ENCODE measurements around the gene IKZF3. TPM values are rescaled to one million over a fixed set of nuclear protein-coding genes. Genes with fewer than 3 reads are reported as not detected.
"Not testable (repeated sequence)": the region's sequence is repeated elsewhere in the genome, so short reads cannot be mapped to it uniquely, and the experiment has no call there.

IKZF3 gene
- total RNA-seq, 1 experiment from 2014 or later: not detected

DNA sequence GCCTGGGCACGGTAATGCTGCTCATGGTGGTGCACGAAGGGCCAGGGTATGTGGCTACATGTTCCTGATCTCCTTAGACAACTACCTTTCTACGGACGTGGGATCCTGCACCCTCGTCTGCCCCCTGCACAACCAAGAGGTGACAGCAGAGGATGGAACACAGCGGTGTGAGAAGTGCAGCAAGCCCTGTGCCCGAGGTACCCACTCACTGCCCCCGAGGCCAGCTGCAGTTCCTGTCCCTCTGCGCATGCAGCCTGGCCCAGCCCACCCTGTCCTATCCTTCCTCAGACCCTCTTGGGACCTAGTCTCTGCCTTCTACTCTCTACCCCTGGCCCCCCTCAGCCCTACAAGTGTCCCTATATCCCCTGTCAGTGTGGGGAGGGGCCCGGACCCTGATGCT is 152.3 kb downstream of the IKZF3 start:
- no peak overlapping the region for H2AFZ ChIP-seq (ENCODE audit: low read length)
- peaks cover 4% of the 10 kb centered on the region; the same call in 1 of the 2 replicates for H3K36me3 ChIP-seq (ENCODE audit: low read depth, low read length)
- no peaks in the 10 kb centered on the region for H3K9me2 ChIP-seq (replicated peaks; ENCODE audit: low read length)
- no peak overlapping the region for H3K27ac ChIP-seq (ENCODE audit: low read length)
- H3F3A ChIP-seq (ENCODE audit: low read length, unreplicated experiment): no peaks in the 10 kb centered on the region
- TF ChIP-seq, protein P1, sequence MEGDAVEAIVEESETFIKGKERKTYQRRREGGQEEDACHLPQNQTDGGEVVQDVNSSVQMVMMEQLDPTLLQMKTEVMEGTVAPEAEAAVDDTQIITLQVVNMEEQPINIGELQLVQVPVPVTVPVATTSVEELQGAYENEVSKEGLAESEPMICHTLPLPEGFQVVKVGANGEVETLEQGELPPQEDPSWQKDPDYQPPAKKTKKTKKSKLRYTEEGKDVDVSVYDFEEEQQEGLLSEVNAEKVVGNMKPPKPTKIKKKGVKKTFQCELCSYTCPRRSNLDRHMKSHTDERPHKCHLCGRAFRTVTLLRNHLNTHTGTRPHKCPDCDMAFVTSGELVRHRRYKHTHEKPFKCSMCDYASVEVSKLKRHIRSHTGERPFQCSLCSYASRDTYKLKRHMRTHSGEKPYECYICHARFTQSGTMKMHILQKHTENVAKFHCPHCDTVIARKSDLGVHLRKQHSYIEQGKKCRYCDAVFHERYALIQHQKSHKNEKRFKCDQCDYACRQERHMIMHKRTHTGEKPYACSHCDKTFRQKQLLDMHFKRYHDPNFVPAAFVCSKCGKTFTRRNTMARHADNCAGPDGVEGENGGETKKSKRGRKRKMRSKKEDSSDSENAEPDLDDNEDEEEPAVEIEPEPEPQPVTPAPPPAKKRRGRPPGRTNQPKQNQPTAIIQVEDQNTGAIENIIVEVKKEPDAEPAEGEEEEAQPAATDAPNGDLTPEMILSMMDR (conservative IDR thresholded peaks at IDR 0.05; ENCODE audit: low read depth, low read length): no peak
- TF ChIP-seq EZH2phosphoT487 (IDR thresholded peaks at IDR 0.05; ENCODE audit: borderline replicate concordance, low read length): no peak
- no peak for TF ChIP-seq EZH2 (IDR thresholded peaks at IDR 0.05; ENCODE audit: low read length, unreplicated experiment)
- H3K79me2 ChIP-seq (ENCODE audit: low read length): peaks cover 7% of the 10 kb centered on the region
- H3K27me3 ChIP-seq (ENCODE audit: low read length): no peaks in the 10 kb centered on the region
- no peak overlapping the region for H3K4me3 ChIP-seq (ENCODE audit: low read length)
- intact Hi-C loops (cut with micrococcal nuclease): no loop called here
- no TSS peak for BruUV-seq (replicated peaks)
- H3K4me1 ChIP-seq (ENCODE audit: insufficient read depth, low read length): peaks cover 6% of the 10 kb centered on the region
- DNase-seq: no peak
- CTCF ChIA-PET: no interaction called here
- POLR2A ChIA-PET (ENCODE audit: unreplicated experiment): no interaction called here
- ATAC-seq: no peak
- no peak overlapping the region for H3K9ac ChIP-seq (ENCODE audit: low read length)
- H3K4me2 ChIP-seq (ENCODE audit: low read length): no peak overlapping the region
- no peaks in the 10 kb centered on the region for H3K9me3 ChIP-seq (ENCODE audit: low read length)
- no peaks in the 10 kb centered on the region for H4K20me1 ChIP-seq (ENCODE audit: low read length)

DNA sequence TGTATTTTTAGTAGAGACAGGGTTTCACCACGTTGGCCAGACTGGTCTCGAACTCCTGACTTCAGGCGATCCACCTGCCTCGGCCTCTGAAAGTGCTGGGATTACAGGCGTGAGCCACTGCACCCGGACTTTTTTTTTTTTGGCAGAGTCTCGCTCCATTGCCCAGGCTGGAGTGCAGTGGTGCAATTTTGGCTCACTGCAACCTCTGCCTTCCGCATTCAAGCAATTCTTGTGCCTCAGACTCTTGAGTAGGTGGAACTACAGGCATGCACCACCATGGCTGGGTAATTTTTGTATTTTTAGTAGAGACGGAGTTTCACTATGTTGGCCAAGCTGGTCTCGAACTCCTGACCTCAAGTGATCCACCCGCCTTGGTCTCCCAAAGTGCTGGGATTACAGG is 153.0 kb downstream of the IKZF3 start:
- H2AFZ ChIP-seq (ENCODE audit: low read length); H3K27ac ChIP-seq (ENCODE audit: low read length); H3K9me3 ChIP-seq (ENCODE audit: low read length); H3F3A ChIP-seq (ENCODE audit: low read length, unreplicated experiment); BruUV-seq (replicated peaks); H4K20me1 ChIP-seq (ENCODE audit: low read length); H3K27me3 ChIP-seq (ENCODE audit: low read length); H3K4me2 ChIP-seq (ENCODE audit: low read length); H3K9ac ChIP-seq (ENCODE audit: low read length); DNase-seq; H3K4me3 ChIP-seq (ENCODE audit: low read length); POLR2A ChIA-PET (ENCODE audit: unreplicated experiment); H3K36me3 ChIP-seq (ENCODE audit: low read depth, low read length); intact Hi-C loops (cut with micrococcal nuclease); H3K9me2 ChIP-seq (replicated peaks; ENCODE audit: low read length); CTCF ChIA-PET; ATAC-seq: not testable (repeated sequence)
- H3K4me1 ChIP-seq (ENCODE audit: insufficient read depth, low read length): peaks cover 14% of the 10 kb centered on the region
- H3K79me2 ChIP-seq (ENCODE audit: low read length): peaks cover 14% of the 10 kb centered on the region

DNA sequence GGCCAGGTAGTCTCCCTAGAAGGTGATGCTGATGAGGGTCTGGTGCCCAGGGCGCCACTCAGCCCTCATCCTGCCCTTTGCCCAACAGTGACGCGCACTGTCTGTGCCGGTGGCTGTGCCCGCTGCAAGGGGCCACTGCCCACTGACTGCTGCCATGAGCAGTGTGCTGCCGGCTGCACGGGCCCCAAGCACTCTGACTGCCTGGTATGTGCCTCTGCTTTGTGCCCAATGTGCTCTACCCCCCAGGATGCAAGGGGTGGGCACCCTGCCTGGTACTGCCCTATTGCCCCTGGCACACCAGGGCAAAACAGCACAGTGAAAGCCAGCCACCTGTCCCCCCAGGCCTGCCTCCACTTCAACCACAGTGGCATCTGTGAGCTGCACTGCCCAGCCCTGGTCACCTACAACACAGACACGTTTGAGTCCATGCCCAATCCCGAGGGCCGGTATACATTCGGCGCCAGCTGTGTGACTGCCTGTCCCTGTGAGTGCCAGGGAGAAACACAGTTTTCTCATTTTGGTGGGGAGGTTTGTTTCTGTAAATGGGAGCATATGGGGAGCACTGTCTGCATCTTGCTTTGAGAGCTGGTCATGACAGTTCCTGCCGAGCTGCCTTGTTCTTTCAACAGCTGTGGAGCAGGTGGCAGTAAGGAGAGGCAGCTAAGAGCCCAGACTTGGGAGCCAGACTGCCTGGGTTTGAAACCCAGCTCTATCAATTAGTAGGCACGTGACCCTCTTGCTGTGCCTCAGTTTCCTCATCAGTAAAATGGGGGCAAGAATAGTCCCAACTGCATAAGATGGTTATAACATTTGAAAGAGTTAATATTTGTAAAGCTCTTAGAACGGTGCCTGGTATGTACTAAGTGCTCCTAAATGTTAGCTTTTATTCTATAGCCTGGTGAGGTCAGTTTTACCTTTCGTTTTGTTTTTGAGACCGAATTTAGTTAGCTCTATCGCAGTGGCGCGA is 153.8 kb downstream of the IKZF3 start:
- intact Hi-C loops (cut with micrococcal nuclease): no loop called here
- Histone ChIP-seq H3F3A (ENCODE audit: low read length, unreplicated experiment) (no peaks in the 10 kb centered on the region), H3K9me3 (ENCODE audit: low read length) (no peaks in the 10 kb centered on the region), H2AFZ (ENCODE audit: low read length) (no peak overlapping the region), H3K9me2 (replicated peaks; ENCODE audit: low read length) (no peaks in the 10 kb centered on the region), H3K4me2 (ENCODE audit: low read length) (no peak overlapping the region), H3K27ac (ENCODE audit: low read length) (no peak overlapping the region), H4K20me1 (ENCODE audit: low read length) (no peaks in the 10 kb centered on the region), H3K36me3 (ENCODE audit: low read depth, low read length) (peaks cover 4% of the 10 kb centered on the region; the same call in 1 of the 2 replicates), H3K4me3 (ENCODE audit: low read length) (no peak overlapping the region), H3K27me3 (ENCODE audit: low read length) (no peaks in the 10 kb centered on the region), H3K79me2 (ENCODE audit: low read length) (peaks cover 17% of the 10 kb centered on the region), H3K4me1 (ENCODE audit: insufficient read depth, low read length) (peaks cover 20% of the 10 kb centered on the region), H3K9ac (ENCODE audit: low read length) (no peak overlapping the region)
- ChIA-PET POLR2A (ENCODE audit: unreplicated experiment) (no interaction called here), CTCF (no interaction called here)
- BruUV-seq (replicated peaks): no TSS peak
- DNase-seq (no peak), ATAC-seq (no peak)
- TF ChIP-seq, protein P1 (conservative IDR thresholded peaks at IDR 0.05; ENCODE audit: low read depth, low read length): no peak
- no peak for TF ChIP-seq EZH2phosphoT487 (IDR thresholded peaks at IDR 0.05; ENCODE audit: borderline replicate concordance, low read length)
- TF ChIP-seq EZH2 (IDR thresholded peaks at IDR 0.05; ENCODE audit: low read length, unreplicated experiment): no peak
